ENCODE data around the gene LSR. TPM values are rescaled to one million over a fixed set of nuclear protein-coding genes. Genes with fewer than 3 reads are reported as not detected.
A peak's percentile ranks its signal among the peaks of the same experiment; 100 is the strongest.

LSR gene
- total RNA-seq, 1 experiment from 2014 or later, result 172 TPM

DNA sequence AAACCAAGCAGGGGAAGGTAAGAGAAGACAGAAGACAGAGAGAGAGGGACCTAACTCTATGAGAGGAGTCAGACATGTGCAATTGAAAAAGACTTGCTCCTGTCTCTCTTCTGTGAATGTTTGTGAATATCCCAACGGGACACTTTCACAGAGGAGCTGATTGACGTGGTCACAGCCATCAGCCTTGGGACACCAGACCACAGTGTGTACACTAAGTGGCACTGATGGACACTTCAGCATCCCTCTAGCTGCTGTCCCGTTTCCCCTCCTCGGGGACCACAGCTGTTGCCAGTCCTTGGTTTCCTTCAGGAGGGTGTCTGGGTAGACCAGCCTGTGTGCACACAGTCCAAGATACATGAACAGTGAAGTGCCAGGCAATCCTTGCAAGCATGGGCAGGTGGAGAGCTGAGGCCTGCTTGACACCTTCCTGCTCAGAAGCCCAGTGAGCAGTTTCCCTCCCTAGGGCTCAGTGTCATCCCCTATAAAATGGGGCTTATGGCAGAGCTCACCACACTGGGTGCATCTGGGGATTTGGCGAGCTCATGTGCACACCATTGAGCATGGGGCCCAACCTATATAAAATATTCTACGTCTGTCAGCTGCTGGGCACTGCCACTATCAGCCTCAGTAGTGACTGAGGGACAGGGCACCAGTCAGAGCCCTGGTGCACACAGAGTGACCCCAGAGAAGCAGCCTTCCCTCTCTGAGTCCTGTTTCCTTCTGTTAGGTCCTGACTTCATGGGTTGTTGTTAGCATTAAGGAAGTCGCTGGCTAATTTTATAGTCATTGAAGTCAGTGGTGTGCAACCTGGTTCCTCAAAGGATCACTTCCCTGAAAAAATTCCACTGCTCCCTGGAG lies 15.7 kb downstream of the LSR start:
- peak in 1 of 2 experiments; percentile 29 for DNase-seq
- no peak overlapping the region for H3K4me3 Mint-ChIP-seq (ENCODE audit: unreplicated experiment)
- no peaks in the 10 kb centered on the region for H3K4me1 Mint-ChIP-seq (ENCODE audit: low read depth, unreplicated experiment)
- POLR2A ChIA-PET, result interaction anchor here (1.1 kb wide), 1 partner anchor 11 kb away, joined by 3 read pairs; no protein-coding TSS in a partner anchor
- Histone ChIP-seq H3K9me3 (no peaks in the 10 kb centered on the region), H3K4me1 (0 out of 2 replicates have a peak, but pooled peaks cover 4% of the 10 kb centered on the region), H3K36me3 (ENCODE audit: control insufficient read depth, insufficient read depth, low read length) (peaks cover 8% of the 10 kb centered on the region), H3K27me3 (replicated peaks; ENCODE audit: control insufficient read depth, insufficient read depth, low read length) (no peaks in the 10 kb centered on the region), H3K4me3 (ENCODE audit: low read depth, low read length) (no peak overlapping the region)
- no TSS peak for BruUV-seq (replicated peaks)
- CTCF ChIA-PET, result no interaction called here
- peak overlapping the region; percentile 58 for H3K27ac Mint-ChIP-seq (ENCODE audit: unreplicated experiment)
- peaks cover 96% of the 10 kb centered on the region for H3K36me3 Mint-ChIP-seq (ENCODE audit: insufficient read depth, unreplicated experiment)
- H3K27me3 Mint-ChIP-seq (ENCODE audit: insufficient read depth, unreplicated experiment), result no peaks in the 10 kb centered on the region
- intact Hi-C loops (cut with micrococcal nuclease; ENCODE audit: unreplicated experiment), result loop anchor here (2.0 kb wide), 1 partner anchor 16 kb away; the partner anchor contains the start of gene LSR
- TF ChIP-seq, protein P1, sequence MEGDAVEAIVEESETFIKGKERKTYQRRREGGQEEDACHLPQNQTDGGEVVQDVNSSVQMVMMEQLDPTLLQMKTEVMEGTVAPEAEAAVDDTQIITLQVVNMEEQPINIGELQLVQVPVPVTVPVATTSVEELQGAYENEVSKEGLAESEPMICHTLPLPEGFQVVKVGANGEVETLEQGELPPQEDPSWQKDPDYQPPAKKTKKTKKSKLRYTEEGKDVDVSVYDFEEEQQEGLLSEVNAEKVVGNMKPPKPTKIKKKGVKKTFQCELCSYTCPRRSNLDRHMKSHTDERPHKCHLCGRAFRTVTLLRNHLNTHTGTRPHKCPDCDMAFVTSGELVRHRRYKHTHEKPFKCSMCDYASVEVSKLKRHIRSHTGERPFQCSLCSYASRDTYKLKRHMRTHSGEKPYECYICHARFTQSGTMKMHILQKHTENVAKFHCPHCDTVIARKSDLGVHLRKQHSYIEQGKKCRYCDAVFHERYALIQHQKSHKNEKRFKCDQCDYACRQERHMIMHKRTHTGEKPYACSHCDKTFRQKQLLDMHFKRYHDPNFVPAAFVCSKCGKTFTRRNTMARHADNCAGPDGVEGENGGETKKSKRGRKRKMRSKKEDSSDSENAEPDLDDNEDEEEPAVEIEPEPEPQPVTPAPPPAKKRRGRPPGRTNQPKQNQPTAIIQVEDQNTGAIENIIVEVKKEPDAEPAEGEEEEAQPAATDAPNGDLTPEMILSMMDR (IDR thresholded peaks at IDR 0.05; ENCODE audit: insufficient read depth in 1 of 2, low read depth in 1 of 2, low read length in 1 of 2, severe bottlenecking in 1 of 2, unreplicated experiment in 1 of 2), result no peak
- H3K9me3 Mint-ChIP-seq (ENCODE audit: unreplicated experiment), result no peaks in the 10 kb centered on the region

GRCh38 chr19:35265126-35265899 lies 16.5 kb downstream of the LSR start:
- Histone ChIP-seq H3K9me3 (no peaks in the 10 kb centered on the region), H3K4me3 (ENCODE audit: low read depth, low read length) (no peak overlapping the region), H3K27me3 (replicated peaks; ENCODE audit: control insufficient read depth, insufficient read depth, low read length) (no peaks in the 10 kb centered on the region), H3K4me1 (peaks cover 10% of the 10 kb centered on the region), H3K36me3 (ENCODE audit: control insufficient read depth, insufficient read depth, low read length) (peaks cover 8% of the 10 kb centered on the region)
- Mint-ChIP-seq H3K9me3 (ENCODE audit: unreplicated experiment) (no peaks in the 10 kb centered on the region), H3K36me3 (ENCODE audit: insufficient read depth, unreplicated experiment) (peaks cover 96% of the 10 kb centered on the region), H3K4me1 (ENCODE audit: low read depth, unreplicated experiment) (no peaks in the 10 kb centered on the region), H3K4me3 (ENCODE audit: unreplicated experiment) (peak overlapping the region; percentile 25), H3K27me3 (ENCODE audit: insufficient read depth, unreplicated experiment) (no peaks in the 10 kb centered on the region), H3K27ac (ENCODE audit: unreplicated experiment) (peak overlapping the region; percentile 58)
- intact Hi-C loops (cut with micrococcal nuclease; ENCODE audit: unreplicated experiment), result loop anchor here (2.0 kb wide), 1 partner anchor 17 kb away; the partner anchor contains the start of gene LSR
- peak in 1 of 2 experiments; percentile 31 for DNase-seq
- ChIA-PET POLR2A (no interaction called here), CTCF (no interaction called here)
- TF ChIP-seq, protein P1 (IDR thresholded peaks at IDR 0.05; ENCODE audit: insufficient read depth in 1 of 2, low read depth in 1 of 2, low read length in 1 of 2, severe bottlenecking in 1 of 2, unreplicated experiment in 1 of 2), result no peak
- BruUV-seq (replicated peaks), result no TSS peak

GRCh38 chr19:35265900-35266519 lies 17.2 kb downstream of the LSR start:
- Mint-ChIP-seq H3K4me1 (ENCODE audit: low read depth, unreplicated experiment) (no peaks in the 10 kb centered on the region), H3K9me3 (ENCODE audit: unreplicated experiment) (no peaks in the 10 kb centered on the region), H3K36me3 (ENCODE audit: insufficient read depth, unreplicated experiment) (peaks cover 96% of the 10 kb centered on the region), H3K4me3 (ENCODE audit: unreplicated experiment) (peak overlapping the region; percentile 35), H3K27ac (ENCODE audit: unreplicated experiment) (peak overlapping the region; percentile 58), H3K27me3 (ENCODE audit: insufficient read depth, unreplicated experiment) (no peaks in the 10 kb centered on the region)
- DNase-seq, result peak in 1 of 2 experiments; percentile 37
- TF ChIP-seq, protein P1 (IDR thresholded peaks at IDR 0.05; ENCODE audit: insufficient read depth in 1 of 2, low read depth in 1 of 2, low read length in 1 of 2, severe bottlenecking in 1 of 2, unreplicated experiment in 1 of 2), result no peak
- CTCF ChIA-PET, result no interaction called here
- POLR2A ChIA-PET, result no interaction called here
- Histone ChIP-seq H3K9me3 (no peaks in the 10 kb centered on the region), H3K27me3 (replicated peaks; ENCODE audit: control insufficient read depth, insufficient read depth, low read length) (no peaks in the 10 kb centered on the region), H3K4me3 (ENCODE audit: low read depth, low read length) (no peak overlapping the region), H3K4me1 (peaks cover 10% of the 10 kb centered on the region), H3K36me3 (ENCODE audit: control insufficient read depth, insufficient read depth, low read length) (peaks cover 8% of the 10 kb centered on the region)
- BruUV-seq (replicated peaks), result no TSS peak
- intact Hi-C loops (cut with micrococcal nuclease; ENCODE audit: unreplicated experiment), result loop anchor here (2.0 kb wide), 1 partner anchor 17 kb away; the partner anchor contains the start of gene LSR
